Subcutaneous adipose tissue (tissue), 4 donors: Measurements from ENCODE around the gene HCFC1. TPM values are rescaled to one million over a fixed set of nuclear protein-coding genes. Genes with fewer than 3 reads are reported as not detected.

Source experiments
- CTCF ChIP-seq: fragments of 450-650 bp; IDR thresholded peaks from one replicate; pipeline ENCODE4 v1.5.1; 2016; ENCODE audit warnings: low read depth, mild to moderate bottlenecking, control low read depth, antibody characterized with exemption, moderate library complexity
- total RNA-seq, 4 donors: library from RNA; depleted of rRNA; stranded (reverse); fragments of >200 nt; gene quantifications; one replicate each; pipeline ENCODE4 v1.1.0, GENCODE V29; 2016

Gene HCFC1
- total RNA-seq, 4 donors from 2014 or later = 17.7 to 33.9 (median 21.2) TPM

DNA sequence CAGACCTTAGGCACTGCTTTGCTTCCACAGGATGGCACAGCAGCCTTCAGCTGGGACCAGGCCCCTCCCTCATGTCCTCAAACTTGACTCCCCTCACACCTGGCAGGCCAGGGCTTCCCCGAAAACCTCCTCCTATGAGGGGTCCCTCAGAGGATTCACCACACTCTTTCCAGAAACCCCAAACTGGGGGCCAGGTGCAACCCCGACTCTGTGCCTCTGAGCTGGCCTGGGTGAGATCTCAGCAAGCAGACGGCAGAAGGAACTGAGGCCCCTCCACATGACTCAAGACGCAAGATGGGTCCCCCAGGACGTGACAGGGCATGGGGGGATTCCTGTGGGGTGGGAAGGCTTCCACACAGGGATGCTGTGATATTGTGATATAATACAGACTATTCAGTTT, 6.2 kb downstream of the HCFC1 start:
- TF ChIP-seq CTCF = no peak

DNA sequence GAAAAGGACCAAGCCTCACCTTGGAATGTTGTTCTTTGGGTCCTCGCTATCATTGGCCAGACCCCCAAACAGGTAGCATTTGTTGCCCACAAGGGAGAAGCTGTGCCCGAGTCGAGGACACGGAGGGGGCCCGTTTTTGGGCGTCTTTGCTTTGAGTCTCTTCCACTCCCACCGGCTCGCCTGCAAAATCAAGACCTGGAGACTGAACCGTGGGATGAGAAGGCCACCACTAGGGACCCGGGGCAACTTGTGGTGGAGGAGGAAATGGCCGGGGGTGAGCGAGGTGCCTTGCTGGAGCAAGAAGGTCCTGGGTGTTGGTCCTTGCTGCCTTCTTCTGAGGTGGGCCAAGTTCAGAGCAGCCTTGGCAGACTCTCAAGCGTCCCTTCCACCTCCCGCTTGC, 7.5 kb downstream of the HCFC1 start:
- TF ChIP-seq CTCF = no peak

DNA sequence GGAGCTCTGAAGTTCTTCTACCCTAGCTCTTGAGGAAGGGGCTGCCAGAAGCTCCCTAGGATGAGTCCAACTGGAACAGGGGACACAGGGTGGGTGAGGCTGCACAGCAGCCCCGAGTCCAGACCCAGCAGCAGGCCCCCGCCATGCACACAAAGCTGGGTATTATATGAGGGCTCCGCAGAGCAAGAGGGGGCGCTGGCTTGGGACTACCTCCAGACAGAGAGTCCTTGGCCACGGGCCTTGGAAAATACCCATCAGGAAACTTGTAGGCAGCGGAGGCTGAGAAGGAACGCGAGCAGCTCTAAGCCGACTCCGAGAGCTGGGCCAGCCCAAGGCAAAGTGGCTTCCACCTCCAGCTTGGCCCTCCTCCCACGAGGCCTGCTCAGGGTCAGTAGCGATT, 8.1 kb downstream of the HCFC1 start:
- TF ChIP-seq CTCF = no peak

DNA sequence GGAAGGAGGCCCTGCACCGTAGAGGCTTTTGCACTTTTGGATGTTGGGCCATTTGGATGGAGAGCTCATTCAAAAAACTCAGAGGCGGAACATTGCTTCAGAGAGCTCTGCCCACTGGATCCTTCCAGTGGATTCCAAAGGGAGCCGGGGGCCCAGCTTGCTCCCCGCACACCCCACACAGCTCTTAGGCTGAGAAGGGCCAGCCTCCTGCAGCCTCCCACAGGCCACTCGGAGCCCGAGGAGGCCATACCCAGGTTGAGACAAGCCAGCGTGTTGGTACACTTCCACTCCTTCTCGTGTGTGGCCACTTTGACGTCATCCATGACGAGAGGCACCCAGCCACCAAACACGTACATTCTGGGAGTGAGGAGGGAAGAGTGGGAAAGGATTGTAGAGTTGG, 10.3 kb downstream of the HCFC1 start:
- no peak for TF ChIP-seq CTCF

- TF ChIP-seq CTCF = no peak
Observed at GRCh38 chrX:153960786-153961185, 10.8 kb downstream of the HCFC1 start.

- TF ChIP-seq CTCF = no peak
Observed at GRCh38 chrX:153960077-153960476, 11.5 kb downstream of the HCFC1 start.

DNA sequence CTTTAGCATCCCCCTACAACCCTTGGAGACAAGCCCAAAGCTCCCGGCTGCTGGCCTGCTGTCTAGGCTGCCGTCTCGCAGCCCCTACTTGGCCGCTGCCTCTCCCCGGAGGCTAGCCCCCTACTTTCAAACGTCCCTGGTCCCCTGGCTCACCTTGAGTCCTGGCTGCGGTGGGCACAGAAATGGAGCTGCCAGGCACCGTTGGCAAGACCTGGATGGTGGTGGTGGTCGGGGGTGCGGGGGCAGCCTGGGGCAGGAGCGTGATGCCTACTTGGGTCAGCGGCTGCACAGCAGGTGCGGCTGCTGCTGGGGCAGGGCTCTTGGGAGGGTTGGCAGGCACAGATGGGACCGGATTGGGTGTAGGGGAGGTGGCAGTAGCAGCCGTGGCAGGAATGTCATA, 12.0 kb downstream of the HCFC1 start:
- no peak for TF ChIP-seq CTCF
